Spinal cord (tissue), 10 donors: Measurements from ENCODE around the gene KCTD14. TPM values are rescaled to one million over a fixed set of nuclear protein-coding genes. Genes with fewer than 3 reads are reported as not detected.
A peak's percentile ranks its signal among the peaks of the same experiment; 100 is the strongest.
"Not testable (repeated sequence)": the region's sequence is repeated elsewhere in the genome, so short reads cannot be mapped to it uniquely, and the experiment has no call there.

Experiments used
- DNase-seq, 6 donors: peaks; one replicate each; pipeline versions ENCODE4 v3.0.0 to v3.0.0-alpha.2; 2013 to 2015; ENCODE audit warnings: low spot score in 6 of 6, low read depth in 4 of 6
- H3K27ac ChIP-seq: one replicate; pipeline ENCODE4 v1.5.1; 2013; ENCODE audit warnings: low read depth, low read length, control low read depth
- H3K27me3 ChIP-seq: one replicate; pipeline ENCODE4 v1.6.1; 2013; ENCODE audit warnings: low read length; ENCODE audit not compliant: control insufficient read depth, insufficient read depth
- H3K36me3 ChIP-seq: one replicate; pipeline ENCODE4 v1.6.1; 2013; ENCODE audit warnings: low read length; ENCODE audit not compliant: control insufficient read depth, insufficient read depth
- H3K4me1 ChIP-seq: one replicate; pipeline ENCODE4 v1.6.1; 2013; ENCODE audit warnings: low read length; ENCODE audit not compliant: control insufficient read depth, insufficient read depth
- H3K4me3 ChIP-seq: one replicate; pipeline ENCODE4 v1.5.1; 2013; ENCODE audit warnings: low read depth, low read length, control low read depth
- H3K9me3 ChIP-seq: one replicate; pipeline ENCODE4 v1.6.1; 2013; ENCODE audit warnings: low read length; ENCODE audit not compliant: control insufficient read depth, insufficient read depth
- WGBS: methylation state at CpG from one replicate; pipeline ENCODE4 v1.1.5; 2013; ENCODE audit warnings: missing lambda C conversion rate; ENCODE audit not compliant: insufficient coverage; 5-methylcytosine and 5-hydroxymethylcytosine counted together
- polyA plus RNA-seq, 2 donors: library from polyadenylated mRNA; unstranded; fragments of 120-200 nt; gene quantifications; one replicate each; pipeline ENCODE4 v1.2.1, GENCODE V29; 2013; ENCODE audit not compliant: insufficient read length in 2 of 2
- total RNA-seq, 2 donors: library from RNA; depleted of rRNA in 1 of 2; stranded (reverse); fragments of 120-200 nt in 1 of 2; fragments of >200 nt in 1 of 2; gene quantifications; one replicate each; pipeline versions ENCODE4 v1.2.3 to v1.2.4, GENCODE V29; 2013 to 2014
- donor health status: healthy.

Gene KCTD14
- total and polyA plus RNA-seq, 4 donors: 1.8 to 6.4 (median 3.1) TPM

DNA sequence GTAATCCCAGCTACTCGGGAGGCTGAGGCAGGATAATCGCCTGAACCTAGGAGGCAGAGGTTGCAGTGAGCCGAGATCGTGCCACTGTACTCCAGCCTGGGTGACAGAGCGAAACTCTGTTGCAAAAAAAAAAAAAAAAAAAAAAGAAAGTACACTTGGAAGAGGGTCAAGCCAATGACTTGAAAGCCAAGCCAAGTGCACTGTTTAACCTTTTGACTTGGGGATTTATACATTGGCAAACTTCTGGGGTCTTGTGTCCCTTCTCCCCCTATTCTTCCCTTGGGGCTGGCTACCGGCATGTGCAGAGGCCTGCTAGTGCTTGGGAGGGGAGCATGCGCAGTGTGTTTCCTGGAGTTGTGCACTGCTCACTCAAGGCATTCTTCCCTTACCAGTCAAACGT lies 26.3 kb upstream of the KCTD14 start:
- Histone ChIP-seq H3K4me1 (peaks cover 16% of the 10 kb centered on the region), H3K4me3 (no peak overlapping the region), H3K36me3 (no peaks in the 10 kb centered on the region), H3K9me3 (no peaks in the 10 kb centered on the region), H3K27ac (no peak overlapping the region), H3K27me3 (no peaks in the 10 kb centered on the region)
- 70% methylated on average over 3 of the region's 8 CpGs for WGBS
- DNase-seq: no peak

DNA sequence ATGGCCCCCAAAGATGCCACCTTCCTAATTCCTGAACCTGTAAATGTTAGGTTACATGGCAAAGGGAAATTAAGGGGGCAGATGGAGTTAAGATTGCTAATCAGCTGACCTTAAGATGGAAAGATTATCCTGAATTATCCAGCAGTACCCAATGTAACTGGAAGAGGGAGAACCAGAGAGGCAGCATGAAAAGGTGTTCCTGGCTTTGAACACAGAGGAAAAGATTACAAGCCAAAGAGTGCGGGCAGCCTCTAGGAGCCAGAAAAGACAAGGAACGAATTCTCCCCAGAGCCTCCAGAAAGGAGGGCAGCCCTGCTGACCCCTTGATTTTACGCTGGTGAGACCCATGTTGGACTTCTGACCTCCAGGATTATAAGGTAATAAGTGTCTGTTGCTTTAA lies 25.5 kb upstream of the KCTD14 start:
- Histone ChIP-seq H3K9me3 (no peaks in the 10 kb centered on the region), H3K27ac (no peak overlapping the region), H3K4me3 (no peak overlapping the region), H3K4me1 (peaks cover 16% of the 10 kb centered on the region), H3K36me3 (no peaks in the 10 kb centered on the region), H3K27me3 (no peaks in the 10 kb centered on the region)
- 75% methylated on average over 1 of the region's 3 CpGs for WGBS
- no peak for DNase-seq

DNA sequence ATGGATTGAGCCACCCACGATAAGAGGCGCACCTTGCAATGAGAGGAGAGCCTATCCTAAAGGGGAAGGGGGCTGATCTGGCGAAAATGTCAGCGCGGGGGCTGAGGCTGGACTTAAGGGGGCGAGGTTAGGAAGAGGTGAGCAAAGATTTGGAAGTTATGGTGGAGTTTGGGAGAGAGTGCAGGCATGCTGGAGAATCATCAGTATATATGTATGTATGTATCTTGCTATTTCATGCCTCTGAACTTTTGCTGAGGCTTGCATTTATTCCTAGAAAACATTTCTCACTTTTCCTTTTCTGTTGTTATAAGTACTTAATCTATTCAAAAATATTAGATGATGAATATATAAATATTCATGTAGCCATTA lies 23.4 kb upstream of the KCTD14 start:
- Histone ChIP-seq H3K9me3 (no peaks in the 10 kb centered on the region), H3K4me1 (peaks cover 16% of the 10 kb centered on the region), H3K27me3 (no peaks in the 10 kb centered on the region), H3K36me3 (no peaks in the 10 kb centered on the region), H3K27ac (peak overlapping the region; percentile 35), H3K4me3 (peak overlapping the region; percentile 16)
- 19% methylated on average over 4 of the region's 6 CpGs for WGBS
- no peak for DNase-seq

DNA sequence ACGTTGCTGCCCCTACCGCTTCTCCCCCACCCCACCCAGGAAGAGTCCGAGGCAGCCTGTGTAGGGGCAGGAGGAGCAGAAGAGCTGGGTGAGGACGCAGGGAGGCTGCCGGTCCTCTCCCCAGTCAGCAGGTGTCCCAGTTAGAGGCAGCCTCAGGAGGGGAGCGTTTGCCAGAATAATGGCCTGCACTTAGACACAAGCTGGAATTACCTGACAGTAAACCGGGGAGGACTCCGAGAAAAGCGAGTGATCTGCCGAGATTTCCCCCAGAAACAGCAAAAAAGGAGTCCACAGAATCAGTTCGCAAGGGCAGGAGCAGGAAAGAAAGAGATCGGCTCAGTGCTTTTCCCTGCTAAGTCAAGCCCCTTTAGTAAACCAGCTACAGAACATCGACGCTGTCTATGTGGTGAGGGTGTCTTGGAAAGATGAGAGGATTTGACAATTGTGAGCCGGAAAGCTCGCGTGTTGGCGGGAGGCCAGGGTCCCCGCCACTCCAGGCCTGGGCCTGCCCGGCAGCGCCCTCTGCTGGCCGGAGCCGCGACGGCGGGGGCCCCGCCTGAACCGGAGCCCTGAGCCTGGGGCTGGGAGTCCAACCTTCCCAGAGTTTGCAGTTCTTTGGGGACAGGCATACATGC lies 22.9 kb upstream of the KCTD14 start:
- Histone ChIP-seq H3K9me3 (no peaks in the 10 kb centered on the region), H3K36me3 (no peaks in the 10 kb centered on the region), H3K4me3 (peak overlapping the region; percentile 69), H3K27me3 (no peaks in the 10 kb centered on the region), H3K27ac (peak overlapping the region; percentile 94), H3K4me1 (peaks cover 17% of the 10 kb centered on the region)
- DNase-seq: peak; percentile 65 to 94 (median 76)
- 1% methylated on average over 23 of the region's 28 CpGs for WGBS

DNA sequence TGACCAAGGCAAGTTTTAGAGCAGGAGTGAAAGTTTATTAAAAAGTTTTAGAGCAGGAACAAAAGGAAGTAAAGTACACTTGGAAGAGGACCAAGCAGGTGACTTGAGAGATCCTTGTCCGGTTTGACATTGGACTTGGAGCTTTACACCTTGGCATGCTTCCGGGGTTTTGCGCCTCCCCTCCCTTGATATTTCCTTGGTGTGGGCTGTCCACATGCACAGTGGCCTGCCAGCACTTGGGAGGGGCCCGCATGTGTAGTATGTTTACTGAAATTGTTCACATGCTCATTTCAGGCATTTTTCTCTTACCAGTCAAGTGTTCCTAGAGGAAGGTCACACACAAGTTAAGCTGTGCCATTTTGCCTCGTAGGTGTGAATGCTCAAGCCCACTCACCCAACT lies 21.6 kb upstream of the KCTD14 start:
- no peak for DNase-seq
- Histone ChIP-seq H3K9me3 (no peaks in the 10 kb centered on the region), H3K4me1 (peaks cover 30% of the 10 kb centered on the region), H3K27me3 (no peaks in the 10 kb centered on the region), H3K36me3 (no peaks in the 10 kb centered on the region), H3K27ac (no peak overlapping the region), H3K4me3 (no peak overlapping the region)
- WGBS: 89% methylated on average over 3 of the region's 5 CpGs

DNA sequence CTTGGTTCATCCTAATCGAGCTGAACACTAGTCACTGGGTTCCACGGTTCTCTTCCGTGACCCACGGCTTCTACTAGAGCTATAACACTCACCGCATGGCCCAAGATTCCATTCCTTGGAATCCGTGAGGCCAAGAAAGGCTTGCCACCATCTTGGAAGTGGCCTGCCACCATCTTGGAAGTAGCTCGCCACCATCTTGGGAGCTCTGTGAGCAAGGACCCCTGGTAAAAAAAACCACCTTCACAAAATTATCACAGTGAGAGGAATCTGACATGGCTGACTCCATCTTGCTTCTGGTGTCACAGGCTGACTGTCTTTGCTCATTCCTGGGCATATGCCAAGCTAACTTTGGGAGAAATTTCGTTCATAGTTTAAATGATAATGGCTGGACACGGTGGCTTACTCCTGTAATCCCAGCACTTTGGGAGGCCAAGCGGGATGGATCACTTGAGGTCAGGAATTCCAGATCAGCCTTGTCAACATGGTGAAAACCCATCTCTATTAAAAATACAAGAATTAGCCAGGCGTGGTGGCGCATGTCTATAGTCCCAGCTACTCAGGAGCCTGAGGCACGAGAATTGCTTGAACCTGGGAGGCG lies 18.9 kb upstream of the KCTD14 start:
- WGBS: 100% methylated on average over 7 of the region's 14 CpGs
- DNase-seq: no peak
- Histone ChIP-seq H3K4me3 (no peak overlapping the region), H3K27me3 (no peaks in the 10 kb centered on the region), H3K36me3 (no peaks in the 10 kb centered on the region), H3K9me3 (no peaks in the 10 kb centered on the region), H3K4me1 (peaks cover 45% of the 10 kb centered on the region), H3K27ac (no peak overlapping the region)

DNA sequence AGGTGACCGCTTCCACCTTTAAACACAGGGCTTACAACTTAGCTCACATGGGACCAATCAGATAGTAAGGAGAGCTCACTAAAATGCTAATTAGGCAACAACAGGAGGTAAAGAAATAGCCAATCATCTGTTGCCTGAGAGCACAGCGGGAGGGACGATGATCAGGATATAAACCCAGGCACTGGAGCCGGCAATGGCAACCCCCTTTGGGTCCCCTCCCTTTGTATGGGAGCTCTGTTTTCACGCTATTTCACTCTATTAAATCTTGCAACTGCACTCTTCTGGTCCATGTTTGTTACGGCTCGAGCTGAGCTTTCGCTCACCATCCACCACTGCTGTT lies 18.3 kb upstream of the KCTD14 start:
- not testable (repeated sequence) for H3K36me3 ChIP-seq, H3K27me3 ChIP-seq, H3K27ac ChIP-seq, H3K9me3 ChIP-seq, H3K4me3 ChIP-seq
- H3K4me1 ChIP-seq: peaks cover 44% of the 10 kb centered on the region
- peak in 1 of 6 donors; percentile 38 for DNase-seq
- 73% methylated on average over 7 of the region's 8 CpGs for WGBS

DNA sequence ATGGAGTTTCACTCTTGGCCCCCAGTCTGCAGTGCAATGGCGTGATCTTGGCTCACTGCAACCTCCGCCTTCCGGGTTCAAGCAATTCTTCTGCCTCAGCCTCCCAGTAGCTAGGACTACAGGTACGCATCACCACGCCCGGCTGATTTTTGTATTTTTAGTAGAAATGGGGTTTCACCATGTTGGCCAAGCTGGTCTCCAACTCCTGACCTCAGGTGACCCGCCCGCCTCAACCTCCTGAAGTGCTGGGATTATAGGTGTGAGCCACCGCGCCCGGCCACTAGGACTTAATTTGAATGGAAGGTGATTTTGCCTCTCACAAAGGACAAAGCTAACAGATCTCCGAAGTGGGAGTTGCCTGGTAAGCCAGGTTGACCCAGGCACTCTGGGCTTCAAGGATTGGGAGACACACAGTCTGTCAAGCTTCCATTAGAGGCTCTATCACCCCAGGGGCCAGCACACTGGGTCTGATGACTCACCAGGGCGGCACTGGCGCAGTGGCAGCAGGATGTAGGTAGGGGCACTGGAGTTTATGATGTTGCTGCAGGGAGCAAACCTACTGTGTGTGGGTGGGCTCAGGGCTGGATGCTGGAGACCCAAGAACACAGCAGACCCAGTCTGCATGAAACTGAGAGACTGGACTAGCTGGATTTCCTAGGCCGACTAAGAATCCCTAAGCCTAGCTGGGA lies 17.8 kb upstream of the KCTD14 start:
- WGBS: 93% methylated on average over 8 of the region's 15 CpGs
- no peak overlapping the region for H3K27ac ChIP-seq

DNA sequence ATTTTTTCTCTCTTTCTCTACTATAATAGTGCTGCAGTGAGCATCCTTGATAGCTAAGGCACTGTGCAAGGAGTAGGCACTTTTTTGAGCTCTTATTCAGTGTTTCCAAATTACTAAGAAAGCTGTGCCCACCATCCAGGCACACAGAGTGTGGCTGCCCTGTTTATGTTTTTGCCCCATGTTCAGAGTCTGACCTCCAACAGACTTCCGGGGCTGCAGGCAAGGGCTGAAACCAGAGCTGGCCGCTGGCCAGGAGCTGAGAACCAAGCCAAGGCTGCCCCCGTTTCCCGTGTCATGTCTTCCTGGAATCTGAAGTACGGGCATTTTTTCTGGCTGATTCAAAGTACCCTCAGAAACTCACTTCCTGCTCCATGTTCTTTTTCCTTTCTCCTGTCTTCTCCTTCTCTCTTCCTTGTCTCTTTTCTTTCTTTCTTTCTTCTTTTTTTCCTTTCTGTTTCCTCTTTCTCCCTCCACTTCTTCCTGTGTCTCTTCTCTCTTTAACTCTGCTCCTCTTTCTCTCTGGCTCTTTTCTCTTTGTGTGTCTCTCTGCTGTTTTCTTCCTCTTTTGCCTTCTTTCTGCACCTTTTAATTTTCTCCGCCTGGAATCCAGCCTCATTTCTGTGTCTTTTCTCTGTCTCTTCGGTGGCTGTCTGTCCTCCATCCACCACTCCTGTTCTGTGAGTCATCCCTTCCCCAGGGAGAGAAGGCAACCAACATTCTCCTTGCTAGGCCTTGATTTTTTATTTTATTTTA lies 17.0 kb upstream of the KCTD14 start:
- H3K9me3 ChIP-seq: no peaks in the 10 kb centered on the region
- no peak overlapping the region for H3K4me3 ChIP-seq
- H3K27me3 ChIP-seq: no peaks in the 10 kb centered on the region
- WGBS: 13% methylated on average over 6 of the region's 7 CpGs
- DNase-seq: peak in 3 of 6 donors; percentile 58 to 80 (median 79)
- peaks cover 35% of the 10 kb centered on the region for H3K4me1 ChIP-seq
- H3K36me3 ChIP-seq: no peaks in the 10 kb centered on the region
- peak overlapping the region; percentile 84 for H3K27ac ChIP-seq

More for the DNA sequence above, 17.8 kb upstream of the KCTD14 start:
- Histone ChIP-seq H3K36me3 (no peaks in the 10 kb centered on the region), H3K4me3 (no peak overlapping the region), H3K9me3 (no peaks in the 10 kb centered on the region), H3K27me3 (no peaks in the 10 kb centered on the region), H3K4me1 (peaks cover 39% of the 10 kb centered on the region)
- DNase-seq: no peak
